ENCODE data around the gene AFAP1L1. TPM values are rescaled to one million over a fixed set of nuclear protein-coding genes. Genes with fewer than 3 reads are reported as not detected.
A peak's percentile ranks its signal among the peaks of the same experiment; 100 is the strongest.

The AFAP1L1 gene
- total RNA-seq, 1 experiment from 2014 or later: 15.2 TPM

GRCh38 chr5:149310947-149311658 lies 39.4 kb downstream of the AFAP1L1 start:
- Histone ChIP-seq H3K36me3 (ENCODE audit: control insufficient read depth, insufficient read depth, low read length) (no peaks in the 10 kb centered on the region), H3K4me1 (ENCODE audit: control insufficient read depth, insufficient read depth, low read length) (no peaks in the 10 kb centered on the region; the same call in 1 of the 2 replicates), H3K4me3 (ENCODE audit: low read depth in 2 of 2, low read length in 2 of 2) (no peak overlapping the region), H3K27ac (ENCODE audit: low read length) (no peak overlapping the region), H3K9me3 (ENCODE audit: control insufficient read depth, insufficient read depth, low read depth, low read length) (no peaks in the 10 kb centered on the region), H3K27me3 (ENCODE audit: control insufficient read depth, insufficient read depth, low read length) (no peaks in the 10 kb centered on the region)
- TF ChIP-seq TCF7L2 (IDR thresholded peaks at IDR 0.05; ENCODE audit: low read depth, low read length) (no peak), REST (IDR thresholded peaks at IDR 0.05; ENCODE audit: insufficient read depth in 1 of 2, low read depth in 2 of 2, low read length in 1 of 2) (no peak), CTCF (IDR thresholded peaks at IDR 0.05) (no peak), POLR2AphosphoS5 (IDR thresholded peaks at IDR 0.05; ENCODE audit: low read depth, low read length) (no peak)
- DNase-seq (ENCODE audit: low read depth, low spot score): no peak
- intact Hi-C loops (cut with micrococcal nuclease; ENCODE audit: unreplicated experiment): no loop called here
- ATAC-seq: 0 out of 2 replicates have a peak, but pooled peaks have one; percentile 19
- ChIA-PET POLR2A (no interaction called here), CTCF (no interaction called here)
- in situ Hi-C loops (cut with HindIII; ENCODE audit: low pct_unique_long_range_greater_than_20kb, low sequenced_read_pairs): no loop called here
- no TSS peak for BruUV-seq (replicated peaks)

- ATAC-seq (no peak), DNase-seq (ENCODE audit: low read depth, low spot score) (no peak)
- intact Hi-C loops (cut with micrococcal nuclease; ENCODE audit: unreplicated experiment): no loop called here
- Histone ChIP-seq H3K4me1 (ENCODE audit: control insufficient read depth, insufficient read depth, low read length) (no peaks in the 10 kb centered on the region; the same call in 1 of the 2 replicates), H3K9me3 (ENCODE audit: control insufficient read depth, insufficient read depth, low read depth, low read length) (no peaks in the 10 kb centered on the region), H3K4me3 (ENCODE audit: low read depth in 2 of 2, low read length in 2 of 2) (no peak overlapping the region), H3K27me3 (ENCODE audit: control insufficient read depth, insufficient read depth, low read length) (no peaks in the 10 kb centered on the region), H3K36me3 (ENCODE audit: control insufficient read depth, insufficient read depth, low read length) (no peaks in the 10 kb centered on the region), H3K27ac (ENCODE audit: low read length) (no peak overlapping the region)
- POLR2A ChIA-PET: no interaction called here
- TF ChIP-seq SIN3A (IDR thresholded peaks at IDR 0.05; ENCODE audit: borderline replicate concordance, insufficient read depth, low read depth, low read length) (no peak), POLR2AphosphoS5 (IDR thresholded peaks at IDR 0.05; ENCODE audit: low read depth, low read length) (no peak), REST (IDR thresholded peaks at IDR 0.05; ENCODE audit: insufficient read depth in 1 of 2, low read depth in 2 of 2, low read length in 1 of 2) (no peak)
- no TSS peak for BruUV-seq (replicated peaks)
- in situ Hi-C loops (cut with HindIII; ENCODE audit: low pct_unique_long_range_greater_than_20kb, low sequenced_read_pairs): no loop called here
- CTCF ChIA-PET: interaction anchor here (0.7 kb wide), 1 partner anchor 171 kb away, joined by 7 read pairs; no protein-coding TSS in a partner anchor
Observed at GRCh38 chr5:149313151-149313841, 41.6 kb downstream of the AFAP1L1 start.
